Psoas muscle (tissue), 8 donors: ENCODE data around the gene KLHL3. TPM values are rescaled to one million over a fixed set of nuclear protein-coding genes. Genes with fewer than 3 reads are reported as not detected.
"Not testable (repeated sequence)": the region's sequence is repeated elsewhere in the genome, so short reads cannot be mapped to it uniquely, and the experiment has no call there.

Source experiments
- ATAC-seq, 4 donors: fragments of 200-7000 bp; cut with Tn5 transposase; one replicate each; pipeline ENCODE4 v1.9.1; 2020; ENCODE audit warnings: moderate library complexity in 3 of 4, mild to moderate bottlenecking in 2 of 4
- DNase-seq, 2 donors: peaks; one replicate each; pipeline ENCODE4 v3.0.0-alpha.2; 2020
- H3K27ac ChIP-seq: fragments of 200-600 bp; one replicate; pipeline ENCODE4 v1.8.0; 2022
- H3K27me3 ChIP-seq, 3 donors: fragments of 200-600 bp in 1 of 3; one replicate each; pipeline versions ENCODE4 v1.6.1 to v1.8.0; 2013 to 2022; ENCODE audit warnings: low read length in 2 of 3, mild to moderate bottlenecking in 2 of 3, moderate library complexity in 1 of 3; ENCODE audit not compliant: insufficient read depth in 3 of 3
- H3K36me3 ChIP-seq, 2 donors: fragments of 200-600 bp in 1 of 2; one replicate each; pipeline versions ENCODE4 v1.6.1 to v1.8.0; 2013 to 2022; ENCODE audit warnings: low read depth in 1 of 2, mild to moderate bottlenecking in 1 of 2, moderate library complexity in 1 of 2; ENCODE audit not compliant: insufficient read depth in 1 of 2
- H3K4me1 ChIP-seq: fragments of 200-600 bp; one replicate; pipeline ENCODE4 v1.8.0; 2022
- H3K4me3 ChIP-seq: fragments of 200-600 bp; one replicate; pipeline ENCODE4 v1.8.0; 2022; ENCODE audit warnings: mild to moderate bottlenecking
- H3K9me3 ChIP-seq: fragments of 200-600 bp; one replicate; pipeline ENCODE4 v1.8.0; 2022
- CTCF ChIP-seq: fragments of 200-600 bp; IDR thresholded peaks from one replicate; pipeline ENCODE4 v1.8.0; 2022; ENCODE audit warnings: antibody characterized with exemption
- WGBS, 3 donors: extraction: QIAGEN DNeasy Blood & Tissue Kit; methylation state at CpG; one replicate each; pipeline versions ENCODE4 v1.1.6 to v1.1.7; 2013; 5-methylcytosine and 5-hydroxymethylcytosine counted together
- intact Hi-C, 2 donors: fragments of 100-400 bp; cut with DNase I; formaldehyde crosslinking; loops; one replicate each; pipeline versions ENCODE4 v1.11.0 to v1.14.2; 2022
- long read RNA-seq, 2 donors: library from polyadenylated mRNA; unstranded; transcript quantifications; one replicate each; pipeline ENCODE4 v2.0.0, GENCODE V29; 2021
- polyA plus RNA-seq, 3 donors: library from polyadenylated mRNA; stranded (reverse); fragments of 200-250 nt; gene quantifications; one replicate each; pipeline ENCODE4 v1.2.3, GENCODE V29; 2013
- total RNA-seq, 4 donors: library from RNA; stranded (reverse); fragmentation: NEBNext Ultra II Directional in 2 of 4; extraction: Animal tissue kit (Norgen Biotek cat#: 25700) in 2 of 4; gene quantifications; one replicate each; pipeline versions ENCODE4 v1.2.1 to v1.2.4, GENCODE V29; 2021 to 2023
- donor health status: healthy with polysubstance abuse.
- donor health status: DM: no; HTN: no; CAD: no; lungs with moderate emphysema.
- donor health status: Bipolar disorder and iron deficiency.
- donor health status: healthy.
- donor health status: DM: yes; HTN: yes; CAD: no.
- donor health status: DM: no; HTN: no; CAD: no.
- donor health status: DM: no; HTN: no; CAD: no.
- donor health status: DM: yes; HTN: yes; CAD: no.

Gene KLHL3, protein sequence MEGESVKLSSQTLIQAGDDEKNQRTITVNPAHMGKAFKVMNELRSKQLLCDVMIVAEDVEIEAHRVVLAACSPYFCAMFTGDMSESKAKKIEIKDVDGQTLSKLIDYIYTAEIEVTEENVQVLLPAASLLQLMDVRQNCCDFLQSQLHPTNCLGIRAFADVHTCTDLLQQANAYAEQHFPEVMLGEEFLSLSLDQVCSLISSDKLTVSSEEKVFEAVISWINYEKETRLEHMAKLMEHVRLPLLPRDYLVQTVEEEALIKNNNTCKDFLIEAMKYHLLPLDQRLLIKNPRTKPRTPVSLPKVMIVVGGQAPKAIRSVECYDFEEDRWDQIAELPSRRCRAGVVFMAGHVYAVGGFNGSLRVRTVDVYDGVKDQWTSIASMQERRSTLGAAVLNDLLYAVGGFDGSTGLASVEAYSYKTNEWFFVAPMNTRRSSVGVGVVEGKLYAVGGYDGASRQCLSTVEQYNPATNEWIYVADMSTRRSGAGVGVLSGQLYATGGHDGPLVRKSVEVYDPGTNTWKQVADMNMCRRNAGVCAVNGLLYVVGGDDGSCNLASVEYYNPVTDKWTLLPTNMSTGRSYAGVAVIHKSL
- total RNA-seq (1 to 10 TPM in 3 of 4 donors, under 1 TPM in 1; 0.86 to 4.3 (median 2.6) TPM), polyA plus RNA-seq (1 to 10 TPM in 1 of 3 donors, under 1 TPM in 2; 0.69 to 1.9 (median 0.79) TPM)
- long read RNA-seq, donor 1 = 0 reads
- long read RNA-seq, donor 2, partial matches to known transcripts = 1 of 1 reads
- long read RNA-seq, donor 2, other reads (novel, unspliced or antisense) = 0 of 1 reads

DNA sequence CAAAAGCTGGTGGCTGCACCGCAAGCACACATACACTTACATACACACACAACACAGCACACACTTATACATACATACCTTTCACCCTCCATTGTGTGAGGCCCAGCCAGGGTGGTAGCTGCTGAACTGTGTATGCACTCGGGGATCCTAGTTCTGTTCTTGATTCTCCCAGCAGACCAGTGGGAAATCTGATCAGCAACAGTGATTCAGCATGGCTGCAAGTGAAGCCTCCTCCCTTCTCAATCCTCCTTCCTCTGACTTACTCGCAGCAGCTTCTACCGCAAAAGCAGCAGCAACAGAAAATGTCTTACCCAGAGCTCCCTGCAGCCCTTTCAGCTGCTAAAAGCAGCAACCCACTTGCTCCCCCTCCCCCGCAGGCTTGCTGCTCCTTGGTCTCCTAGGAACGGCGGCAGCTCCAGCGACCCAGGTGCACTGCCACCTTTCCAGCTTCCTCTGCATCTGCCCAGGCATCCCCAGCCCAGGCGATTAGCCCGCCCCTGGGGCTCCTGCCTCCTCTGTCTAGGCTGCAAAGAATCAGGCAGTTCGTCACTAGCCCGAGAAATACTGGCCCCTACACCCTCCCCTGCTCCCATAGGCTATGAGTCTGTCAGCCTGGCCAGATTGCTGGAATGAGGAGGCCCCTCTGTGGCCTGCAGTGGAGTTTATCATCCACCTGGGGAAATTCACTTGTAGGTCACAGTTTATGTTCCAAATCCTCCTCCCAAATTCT lies at the start of gene KLHL3:
KLHL3 (minus strand) TSS at position 535 of the 730 bp plus-strand sequence; CDS start at position 92, 443 bp downstream.
- DNase-seq (peak in 1 of 2 donors; percentile 50), ATAC-seq (peak; percentile 30 to 62 (median 45))
- Histone ChIP-seq H3K27me3 (no peaks in the 10 kb centered on the region), H3K4me3 (peak within 1 kb of the TSS; percentile 50), H3K4me1 (peaks cover 14% of the 10 kb centered on the region), H3K27ac (peak within 1 kb of the TSS; percentile 17), H3K36me3 (no peaks in the 10 kb centered on the region), H3K9me3 (no peaks in the 10 kb centered on the region)
- intact Hi-C loops = no loop called here
- TF ChIP-seq CTCF = no peak
- WGBS, 3 donors = 14 to 25% (median 18%) methylated on average over 12 of the region's 12 CpGs

DNA sequence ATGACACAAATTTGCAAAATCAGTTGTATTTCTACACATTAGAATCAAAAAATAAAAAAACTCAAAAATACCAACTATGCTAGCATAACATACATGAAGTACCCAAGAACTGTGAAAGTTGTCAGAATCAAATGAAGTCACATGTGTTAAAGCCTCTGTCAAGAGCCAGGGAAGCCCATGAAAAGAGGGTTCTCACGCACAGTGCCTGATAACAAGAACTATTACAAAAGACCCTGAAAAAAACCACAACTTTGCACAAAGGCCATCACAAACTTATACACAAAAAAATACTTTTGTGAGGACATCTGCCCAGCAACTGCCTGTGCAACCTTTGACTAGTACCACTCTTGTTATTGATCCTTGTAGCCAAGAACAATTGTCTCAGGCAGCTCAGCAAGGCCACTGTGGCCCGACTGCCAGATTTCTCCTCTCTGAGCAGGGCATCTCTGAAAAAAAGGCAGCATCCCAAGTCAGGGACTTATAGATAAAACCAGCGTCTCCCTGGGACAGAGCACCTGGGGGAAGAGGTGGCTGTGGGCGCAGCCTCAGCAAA lies 47.2 kb upstream of the KLHL3 start:
- no peaks in the 10 kb centered on the region for H3K27me3 ChIP-seq
- no peaks in the 10 kb centered on the region for H3K9me3 ChIP-seq
- DNase-seq = no peak
- WGBS, 3 donors = 82 to 97% (median 84%) methylated on average over 4 of the region's 4 CpGs
- H3K36me3 ChIP-seq = no peaks in the 10 kb centered on the region
- H3K27ac ChIP-seq = no peak overlapping the region
- intact Hi-C loops = loop anchor here in 1 of 2 donors (10.0 kb wide), 1 partner anchor 112 kb away; no protein-coding TSS in a partner anchor
- no peak overlapping the region for H3K4me3 ChIP-seq
- peaks cover 8% of the 10 kb centered on the region for H3K4me1 ChIP-seq
- ATAC-seq = no peak
- no peak for TF ChIP-seq CTCF

DNA sequence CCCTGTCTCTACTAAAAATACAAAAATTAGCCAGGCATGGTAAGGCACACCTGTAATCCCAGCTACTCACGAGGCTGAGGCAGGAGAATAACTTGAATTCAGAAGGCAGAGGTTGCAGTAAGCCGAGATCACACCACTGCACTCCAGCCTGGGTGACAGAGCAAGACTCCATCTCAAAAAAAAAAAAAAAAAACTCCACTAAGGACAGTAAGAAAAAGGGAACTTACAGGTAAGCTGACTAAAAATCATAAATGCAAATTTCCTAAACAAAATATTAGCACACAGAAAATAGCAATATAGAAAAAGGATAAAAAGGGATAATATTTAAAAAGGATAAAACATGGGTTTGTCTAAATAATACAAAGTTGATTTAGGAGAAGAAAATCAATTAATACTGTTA lies 46.2 kb upstream of the KLHL3 start:
- no peaks in the 10 kb centered on the region for H3K36me3 ChIP-seq
- DNase-seq (no peak), ATAC-seq (no peak)
- H3K4me3 ChIP-seq = no peak overlapping the region
- H3K4me1 ChIP-seq = peaks cover 8% of the 10 kb centered on the region
- no peaks in the 10 kb centered on the region for H3K27me3 ChIP-seq
- no peak overlapping the region for H3K27ac ChIP-seq
- no peaks in the 10 kb centered on the region for H3K9me3 ChIP-seq
- intact Hi-C loops = loop anchor here in 1 of 2 donors (10.0 kb wide), 1 partner anchor 113 kb away; no protein-coding TSS in a partner anchor
- no peak for TF ChIP-seq CTCF
- WGBS, 3 donors = 93 to 98% (median 96%) methylated on average over 2 of the region's 2 CpGs

GRCh38 chr5:137778772-137779564 lies 43.1 kb upstream of the KLHL3 start:
- Histone ChIP-seq H3K27me3 (no peaks in the 10 kb centered on the region), H3K9me3 (no peaks in the 10 kb centered on the region), H3K27ac (no peak overlapping the region), H3K4me3 (no peak overlapping the region), H3K36me3 (no peaks in the 10 kb centered on the region), H3K4me1 (peaks cover 8% of the 10 kb centered on the region)
- ATAC-seq = peak in 2 of 4 donors; percentile 54 to 76
- intact Hi-C loops = loop anchor here (1.0 to 5.0 kb wide), 3 partner anchors 43 to 353 kb away; no protein-coding TSS in a partner anchor
- TF ChIP-seq CTCF = peak; percentile 90
- no peak for DNase-seq
- WGBS, 3 donors = 26 to 35% (median 30%) methylated on average over 2 of the region's 2 CpGs

- intact Hi-C loops, H3K36me3 ChIP-seq: not testable (repeated sequence)
- WGBS, 3 donors = 94 to 98% (median 95%) methylated on average over 5 of the region's 5 CpGs
Observed at GRCh38 chr5:137767937-137768336, 32.0 kb upstream of the KLHL3 start.

More at GRCh38 chr5:137767937-137768336, 32.0 kb upstream of the KLHL3 start:
- H3K4me1 ChIP-seq, ATAC-seq, DNase-seq, H3K27me3 ChIP-seq, H3K4me3 ChIP-seq, H3K27ac ChIP-seq, H3K9me3 ChIP-seq: not testable (repeated sequence)
